PC-9 (cell line): ENCODE measurements around the gene C8G.

Source experiments
- EZH2 ChIP-seq: fragments of 200-600 bp; sonication (generic); IDR thresholded peaks from 2 replicates; pipeline ENCODE4 v1.8.0; 2017; ENCODE audit warnings: antibody characterized with exemption, low read depth
- TF ChIP-seq, protein P1 (sequence below): fragments of 200-600 bp; sonication (generic); conservative IDR thresholded peaks from 2 replicates; pipeline ENCODE4 v1.6.1; 2017; ENCODE audit warnings: mixed run types, antibody characterized with exemption, mild to moderate bottlenecking, moderate library complexity

DNA sequence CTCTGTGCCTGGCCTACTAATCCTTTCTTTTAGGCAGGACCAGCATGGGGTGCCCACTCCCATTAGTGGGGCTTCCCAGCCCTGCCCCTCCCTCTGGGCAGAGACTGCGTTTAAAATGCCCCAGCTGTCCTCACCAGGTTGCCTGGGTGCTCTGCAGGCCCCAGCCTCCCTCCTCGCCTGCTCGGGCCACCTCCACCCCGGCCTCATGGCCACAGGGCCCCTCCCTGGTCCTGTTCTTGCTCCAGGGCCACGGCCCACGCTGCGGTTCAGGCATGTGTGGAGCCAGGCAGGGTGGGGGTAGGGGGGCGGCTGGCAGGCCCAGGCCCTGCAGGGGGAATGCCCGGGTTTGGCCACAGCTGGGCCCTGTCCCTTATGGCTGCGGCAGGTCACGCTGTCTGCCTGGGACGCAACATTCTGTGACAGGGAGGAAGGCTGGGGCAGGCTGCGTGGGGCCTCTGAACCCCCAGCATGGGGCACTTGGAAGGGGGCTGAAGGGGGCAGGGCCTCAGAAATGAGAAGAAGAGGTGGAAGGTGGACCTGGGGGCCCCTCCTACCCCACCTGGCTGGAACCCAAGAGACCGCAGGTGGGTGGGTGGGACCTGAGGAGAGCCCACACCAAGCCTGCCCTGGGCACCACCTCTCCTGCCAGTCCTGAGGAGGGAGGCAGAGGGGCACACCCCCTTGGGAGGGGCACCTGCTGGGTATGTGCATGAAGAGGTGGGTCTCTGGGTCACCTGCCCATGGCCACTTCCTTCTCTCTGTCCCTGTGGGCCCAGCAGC, 6.7 kb downstream of the C8G start, which contains the start of gene LCN12:
- no peak for TF ChIP-seq EZH2
- TF ChIP-seq, protein P1, sequence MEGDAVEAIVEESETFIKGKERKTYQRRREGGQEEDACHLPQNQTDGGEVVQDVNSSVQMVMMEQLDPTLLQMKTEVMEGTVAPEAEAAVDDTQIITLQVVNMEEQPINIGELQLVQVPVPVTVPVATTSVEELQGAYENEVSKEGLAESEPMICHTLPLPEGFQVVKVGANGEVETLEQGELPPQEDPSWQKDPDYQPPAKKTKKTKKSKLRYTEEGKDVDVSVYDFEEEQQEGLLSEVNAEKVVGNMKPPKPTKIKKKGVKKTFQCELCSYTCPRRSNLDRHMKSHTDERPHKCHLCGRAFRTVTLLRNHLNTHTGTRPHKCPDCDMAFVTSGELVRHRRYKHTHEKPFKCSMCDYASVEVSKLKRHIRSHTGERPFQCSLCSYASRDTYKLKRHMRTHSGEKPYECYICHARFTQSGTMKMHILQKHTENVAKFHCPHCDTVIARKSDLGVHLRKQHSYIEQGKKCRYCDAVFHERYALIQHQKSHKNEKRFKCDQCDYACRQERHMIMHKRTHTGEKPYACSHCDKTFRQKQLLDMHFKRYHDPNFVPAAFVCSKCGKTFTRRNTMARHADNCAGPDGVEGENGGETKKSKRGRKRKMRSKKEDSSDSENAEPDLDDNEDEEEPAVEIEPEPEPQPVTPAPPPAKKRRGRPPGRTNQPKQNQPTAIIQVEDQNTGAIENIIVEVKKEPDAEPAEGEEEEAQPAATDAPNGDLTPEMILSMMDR = no peak
